Adrenal gland (tissue), 12 donors: ENCODE data around the gene LRBA. TPM values are rescaled to one million over a fixed set of nuclear protein-coding genes. Genes with fewer than 3 reads are reported as not detected.

ENCODE experiments used
- DNase-seq, 7 donors: peaks; one replicate each; pipeline ENCODE4 v3.0.0-alpha.2; 2019 to 2020
- H3K27ac ChIP-seq, 5 donors: fragments of 200-600 bp; sonication (generic) in 4 of 5; 1 replicate in 3 of 5; 2 replicates in 2 of 5; pipeline versions ENCODE4 v1.5.1 to v1.8.0; 2016 to 2020; ENCODE audit warnings: mild to moderate bottlenecking in 1 of 5
- H3K27me3 ChIP-seq: fragments of 200-600 bp; 2 replicates; pipeline ENCODE4 v1.8.0; 2021
- H3K36me3 ChIP-seq, 2 donors: fragments of 200-600 bp; replicated peaks in 1 of 2; 1 replicate in 1 of 2; 2 replicates in 1 of 2; pipeline versions ENCODE4 v1.5.1 to v1.8.0; 2018 to 2022
- H3K4me1 ChIP-seq, 2 donors: fragments of 200-600 bp; replicated peaks in 1 of 2; 1 replicate in 1 of 2; 2 replicates in 1 of 2; pipeline versions ENCODE4 v1.5.1 to v1.8.0; 2018 to 2021
- H3K4me3 ChIP-seq, 4 donors: fragments of 200-600 bp; sonication (generic) in 3 of 4; one replicate each; pipeline ENCODE4 v1.5.1; 2016 to 2018
- H3K9me3 ChIP-seq, 3 donors: fragments of 200-600 bp; sonication (generic) in 1 of 3; replicated peaks in 1 of 3; 1 replicate in 2 of 3; 2 replicates in 1 of 3; pipeline versions ENCODE4 v1.5.1 to v1.8.0; 2016 to 2021
- POLR2A ChIP-seq, 2 donors: fragments of 450-650 bp; IDR thresholded peaks; one replicate each; pipeline ENCODE4 v1.6.1; 2017; ENCODE audit warnings: antibody characterized with exemption in 2 of 2, mild to moderate bottlenecking in 2 of 2, moderate library complexity in 1 of 2
- WGBS, 4 donors: extraction: QIAGEN DNeasy Blood & Tissue Kit in 2 of 4; methylation state at CpG; one replicate each; pipeline versions ENCODE4 v1.1.5 to v1.1.7; 2013 to 2017; 5-methylcytosine and 5-hydroxymethylcytosine counted together
- intact Hi-C, 2 donors: fragments of 100-400 bp; cut with DNase I; formaldehyde crosslinking; loops; one replicate each; pipeline versions ENCODE4 v1.14.1 to v1.15.0; 2022 to 2023
- polyA plus RNA-seq, 3 donors: library from polyadenylated mRNA; stranded (reverse); fragments of 200-250 nt in 2 of 3; fragments of 350-450 nt in 1 of 3; fragmentation: Illumina TruSeq in 1 of 3; extraction: RNeasy Lipid Tissue Mini Kit (QIAGEN cat#74804) in 1 of 3; gene quantifications; one replicate each; pipeline ENCODE4 v1.2.3, GENCODE V29; 2013 to 2014
- total RNA-seq, 9 donors: library from RNA; depleted of rRNA in 4 of 9; stranded (reverse); fragments of >200 nt in 4 of 9; fragments of 120-200 nt in 1 of 9; fragmentation: NEBNext Ultra II Directional in 1 of 9; extraction: Animal tissue kit (Norgen Biotek cat#: 25700) in 1 of 9; gene quantifications; one replicate each; pipeline versions ENCODE4 v1.1.0 to v1.2.4, GENCODE V29; 2013 to 2023
- TF ChIP-seq, protein P1 (sequence below), 6 experiments: fragments of 450-650 bp in 4 of 6; fragments of 200-600 bp in 2 of 6; sonication (generic) in 1 of 6; IDR thresholded peaks; 1 replicate in 5 of 6; 2 replicates in 1 of 6; pipeline versions ENCODE4 v1.5.1 to v1.8.0; 2016 to 2021; ENCODE audit warnings: antibody characterized with exemption in 6 of 6, mild to moderate bottlenecking in 2 of 6, moderate library complexity in 1 of 6
- donor health status: healthy with polysubstance abuse.
- donor health status: Bipolar disorder and iron deficiency.
- donor health status: DM: yes; HTN: yes; CAD: no.
- donor health status: DM: no; HTN: no; CAD: no.
- donor health status: DM: no; HTN: no; CAD: no.
- donor health status: DM: yes; HTN: yes; CAD: no.

LRBA gene
- total and polyA plus RNA-seq, 12 donors: 9.6 to 106 (median 40.6) TPM

DNA sequence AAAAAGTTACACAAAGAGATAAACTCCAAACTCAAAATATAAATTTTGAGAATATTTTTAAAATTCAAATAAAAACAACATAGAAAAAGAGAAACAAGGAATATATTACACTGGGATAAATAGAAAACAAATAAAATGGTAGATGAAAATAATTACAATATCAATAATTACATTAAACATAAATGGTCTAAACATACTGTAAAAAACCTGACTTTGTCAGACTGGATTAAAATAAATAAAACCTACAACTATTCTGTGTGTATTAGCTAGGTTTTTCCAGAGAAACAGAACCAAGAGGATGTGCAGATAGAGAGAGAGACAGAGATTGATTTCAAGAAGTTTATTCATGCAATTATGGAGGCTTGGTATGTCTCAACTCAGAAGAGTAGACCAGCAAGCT lies 126.5 kb downstream of the LRBA start:
- TF ChIP-seq POLR2A (IDR thresholded peaks at IDR 0.05): no peak
- TF ChIP-seq, protein P1, sequence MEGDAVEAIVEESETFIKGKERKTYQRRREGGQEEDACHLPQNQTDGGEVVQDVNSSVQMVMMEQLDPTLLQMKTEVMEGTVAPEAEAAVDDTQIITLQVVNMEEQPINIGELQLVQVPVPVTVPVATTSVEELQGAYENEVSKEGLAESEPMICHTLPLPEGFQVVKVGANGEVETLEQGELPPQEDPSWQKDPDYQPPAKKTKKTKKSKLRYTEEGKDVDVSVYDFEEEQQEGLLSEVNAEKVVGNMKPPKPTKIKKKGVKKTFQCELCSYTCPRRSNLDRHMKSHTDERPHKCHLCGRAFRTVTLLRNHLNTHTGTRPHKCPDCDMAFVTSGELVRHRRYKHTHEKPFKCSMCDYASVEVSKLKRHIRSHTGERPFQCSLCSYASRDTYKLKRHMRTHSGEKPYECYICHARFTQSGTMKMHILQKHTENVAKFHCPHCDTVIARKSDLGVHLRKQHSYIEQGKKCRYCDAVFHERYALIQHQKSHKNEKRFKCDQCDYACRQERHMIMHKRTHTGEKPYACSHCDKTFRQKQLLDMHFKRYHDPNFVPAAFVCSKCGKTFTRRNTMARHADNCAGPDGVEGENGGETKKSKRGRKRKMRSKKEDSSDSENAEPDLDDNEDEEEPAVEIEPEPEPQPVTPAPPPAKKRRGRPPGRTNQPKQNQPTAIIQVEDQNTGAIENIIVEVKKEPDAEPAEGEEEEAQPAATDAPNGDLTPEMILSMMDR (IDR thresholded peaks at IDR 0.05): no peak
- intact Hi-C loops: no loop called here
- no peak overlapping the region for H3K27ac ChIP-seq

DNA sequence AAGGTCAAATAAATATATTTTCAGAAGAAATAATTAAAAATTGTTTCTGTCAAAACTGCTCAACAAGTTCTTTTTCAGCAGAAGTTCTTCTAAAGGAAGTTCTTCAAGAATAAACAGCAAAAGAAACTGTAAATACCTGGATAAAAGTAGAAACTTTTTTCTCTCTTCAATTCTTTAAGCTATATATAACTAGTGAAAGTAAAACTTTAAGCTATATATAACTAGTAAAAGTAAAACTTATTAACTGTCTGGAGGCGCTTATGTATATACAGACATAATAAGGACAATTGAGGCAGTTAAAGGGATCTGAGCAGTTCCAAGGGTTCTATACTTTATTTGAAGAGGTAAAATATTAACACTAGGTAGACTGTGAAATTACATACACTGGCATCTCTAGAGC lies 126.9 kb downstream of the LRBA start:
- H3K27me3 ChIP-seq: no peaks in the 10 kb centered on the region
- intact Hi-C loops: no loop called here
- H3K36me3 ChIP-seq: no peaks in the 10 kb centered on the region
- no peak overlapping the region for H3K4me3 ChIP-seq
- WGBS, 4 donors: 0 to 2% (median 0%) methylated on average over 1 of the region's 1 CpG
- peaks cover 0 to 11% of the 10 kb centered on the region in 2 donors for H3K4me1 ChIP-seq
- no peak overlapping the region for H3K27ac ChIP-seq
- TF ChIP-seq, protein P1 (IDR thresholded peaks at IDR 0.05): no peak
- TF ChIP-seq POLR2A (IDR thresholded peaks at IDR 0.05): no peak
- H3K9me3 ChIP-seq: peaks cover 0 to 3% (median 0%) of the 10 kb centered on the region in 3 donors
- DNase-seq: no peak

More for the DNA sequence above, 126.5 kb downstream of the LRBA start:
- no peak overlapping the region for H3K4me3 ChIP-seq
- no peaks in the 10 kb centered on the region for H3K27me3 ChIP-seq
- peaks cover 0 to 11% of the 10 kb centered on the region in 2 donors for H3K4me1 ChIP-seq
- H3K9me3 ChIP-seq: peaks cover 0 to 3% (median 0%) of the 10 kb centered on the region in 3 donors
- H3K36me3 ChIP-seq: no peaks in the 10 kb centered on the region
- DNase-seq: no peak

GRCh38 chr4:150886597-150886996 lies 128.5 kb downstream of the LRBA start:
- Histone ChIP-seq H3K27me3 (no peaks in the 10 kb centered on the region), H3K9me3 (peaks cover 0 to 3% (median 0%) of the 10 kb centered on the region in 3 donors), H3K4me3 (no peak overlapping the region), H3K36me3 (no peaks in the 10 kb centered on the region), H3K27ac (no peak overlapping the region), H3K4me1 (peaks cover 0 to 11% of the 10 kb centered on the region in 2 donors)
- no peak for TF ChIP-seq POLR2A (IDR thresholded peaks at IDR 0.05)
- TF ChIP-seq, protein P1 (IDR thresholded peaks at IDR 0.05): no peak
- DNase-seq: no peak
- WGBS, 4 donors: 93 to 100% (median 99%) methylated on average over 1 of the region's 1 CpG
- intact Hi-C loops: no loop called here

DNA sequence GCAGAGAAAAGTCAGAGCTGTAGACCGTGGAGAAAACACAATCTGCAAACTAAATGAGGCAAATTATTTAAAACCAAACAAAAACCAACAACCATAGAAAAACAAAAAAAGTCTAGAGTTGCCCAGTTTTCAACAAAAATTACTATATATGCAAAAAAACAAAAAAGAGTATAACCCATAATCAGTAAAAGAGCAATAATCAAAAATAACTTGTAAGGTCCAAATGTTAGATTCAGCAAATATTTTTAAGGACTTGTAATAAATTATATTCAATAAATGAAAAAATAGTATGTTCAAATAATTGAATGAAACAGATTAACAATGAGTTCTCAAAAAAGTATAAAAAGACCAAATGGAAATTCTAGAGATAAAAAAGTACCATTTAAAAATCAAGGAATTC lies 130.5 kb downstream of the LRBA start:
- Histone ChIP-seq H3K9me3 (peaks cover 0 to 3% (median 0%) of the 10 kb centered on the region in 3 donors), H3K36me3 (no peaks in the 10 kb centered on the region), H3K27ac (peak overlapping the region in 1 of 5 donors; percentile 25), H3K4me3 (no peak overlapping the region), H3K27me3 (no peaks in the 10 kb centered on the region), H3K4me1 (no peaks in the 10 kb centered on the region)
- TF ChIP-seq, protein P1 (IDR thresholded peaks at IDR 0.05): no peak
- no peak for TF ChIP-seq POLR2A (IDR thresholded peaks at IDR 0.05)
- no peak for DNase-seq
- WGBS, 4 donors: 87 to 100% (median 96%) methylated on average over 1 of the region's 1 CpG
- intact Hi-C loops: no loop called here
